MCF 10A (cell line): ENCODE results near the gene SDCBP2. TPM values are rescaled to one million over a fixed set of nuclear protein-coding genes. Genes with fewer than 3 reads are reported as not detected.

Source experiments
- BruUV-seq: library from RNA; stranded (reverse); fragments of 400-500 nt; replicated peaks from 2 replicates; lab custom pipeline; 2021; lab: Mats Ljungman, UMichigan
- CTCF ChIA-PET: fragments of 300-600 bp; sonication (Branson Sonifier 250); formaldehyde crosslinking; extraction: SDS; loops from one replicate; lab custom pipeline; 2021; ENCODE audit warnings: antibody characterized with exemption, inconsistent platforms; lab: Yijun Ruan, JAX
- POLR2A ChIA-PET: fragments of 300-600, 350-650 bp; sonication (Branson Sonifier 250); formaldehyde crosslinking; extraction: SDS; loops from one replicate; lab custom pipeline; 2020; ENCODE audit warnings: antibody characterized with exemption, inconsistent platforms; lab: Yijun Ruan, JAX
- DNase-seq: peaks from one replicate; pipeline ENCODE4 v3.0.0-alpha.2; 2018; ENCODE audit not compliant: unreplicated experiment
- H3K27ac Mint-ChIP-seq: one replicate; pipeline ENCODE4 v1.8.0; 2022; ENCODE audit warnings: mild to moderate bottlenecking, low read depth, mixed read lengths; ENCODE audit not compliant: unreplicated experiment
- H3K27me3 Mint-ChIP-seq: one replicate; pipeline ENCODE4 v1.8.0; 2022; ENCODE audit warnings: mixed read lengths; ENCODE audit not compliant: insufficient read depth, unreplicated experiment
- H3K36me3 Mint-ChIP-seq: one replicate; pipeline ENCODE4 v1.8.0; 2022; ENCODE audit warnings: mild to moderate bottlenecking, moderate library complexity, mixed read lengths; ENCODE audit not compliant: insufficient read depth, unreplicated experiment
- H3K4me1 Mint-ChIP-seq: one replicate; pipeline ENCODE4 v1.8.0; 2022; ENCODE audit warnings: mixed read lengths; ENCODE audit not compliant: insufficient read depth, unreplicated experiment
- H3K4me3 Mint-ChIP-seq: one replicate; pipeline ENCODE4 v1.8.0; 2022; ENCODE audit warnings: mild to moderate bottlenecking, moderate library complexity, mixed read lengths; ENCODE audit not compliant: unreplicated experiment
- H3K9me3 Mint-ChIP-seq: one replicate; pipeline ENCODE4 v1.8.0; 2022; ENCODE audit warnings: mixed read lengths; ENCODE audit not compliant: unreplicated experiment
- CTCF ChIP-seq: fragments of 200-600 bp; IDR thresholded peaks from one replicate; pipeline ENCODE4 v1.8.0; 2022; ENCODE audit warnings: antibody characterized with exemption, mild to moderate bottlenecking; ENCODE audit not compliant: unreplicated experiment
- intact Hi-C: fragments of 100-400 bp; cut with micrococcal nuclease; formaldehyde crosslinking; loops from 2 replicates; pipeline ENCODE4 v1.14.1; 2022
- total RNA-seq: library from RNA; stranded (reverse); gene quantifications from 2 replicates; pipeline ENCODE4 v1.2.3, GENCODE V29; 2022

Gene SDCBP2
- total RNA-seq, 1 experiment from 2014 or later = 11.8 TPM

DNA sequence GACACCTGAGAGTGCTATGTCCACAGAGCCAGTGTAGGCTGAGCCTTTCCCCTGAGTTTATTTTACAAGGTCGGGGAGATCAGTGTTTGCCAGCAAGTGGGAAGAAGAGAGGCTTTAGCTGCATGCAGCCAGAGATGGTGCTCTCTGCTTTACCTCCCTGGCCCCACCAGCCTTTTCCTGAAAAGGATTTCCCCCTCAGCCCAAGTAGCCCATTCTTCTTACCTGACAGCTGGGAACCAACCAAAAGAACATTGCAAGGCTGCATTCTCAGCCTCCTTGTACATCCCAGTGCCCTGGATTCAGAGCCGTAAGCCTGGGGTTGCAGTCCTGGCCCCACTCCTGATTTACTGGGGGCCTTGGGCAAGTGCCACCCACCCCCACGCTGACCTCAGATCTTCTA lies 46.0 kb downstream of the SDCBP2 start:
- no peak overlapping the region for H3K27ac Mint-ChIP-seq
- H3K36me3 Mint-ChIP-seq = no peaks in the 10 kb centered on the region
- ChIA-PET CTCF (interaction anchor here (0.6 to 1.5 kb wide), 7 partner anchors 11 to 221 kb away, joined by 3 to 5 read pairs (median 3); no protein-coding TSS in a partner anchor), POLR2A (no interaction called here)
- no peaks in the 10 kb centered on the region for H3K4me1 Mint-ChIP-seq
- DNase-seq = no peak
- H3K9me3 Mint-ChIP-seq = no peaks in the 10 kb centered on the region
- no peak overlapping the region for H3K4me3 Mint-ChIP-seq
- H3K27me3 Mint-ChIP-seq = no peaks in the 10 kb centered on the region
- BruUV-seq = no TSS peak
- no peak for TF ChIP-seq CTCF
- intact Hi-C loops = no loop called here

DNA sequence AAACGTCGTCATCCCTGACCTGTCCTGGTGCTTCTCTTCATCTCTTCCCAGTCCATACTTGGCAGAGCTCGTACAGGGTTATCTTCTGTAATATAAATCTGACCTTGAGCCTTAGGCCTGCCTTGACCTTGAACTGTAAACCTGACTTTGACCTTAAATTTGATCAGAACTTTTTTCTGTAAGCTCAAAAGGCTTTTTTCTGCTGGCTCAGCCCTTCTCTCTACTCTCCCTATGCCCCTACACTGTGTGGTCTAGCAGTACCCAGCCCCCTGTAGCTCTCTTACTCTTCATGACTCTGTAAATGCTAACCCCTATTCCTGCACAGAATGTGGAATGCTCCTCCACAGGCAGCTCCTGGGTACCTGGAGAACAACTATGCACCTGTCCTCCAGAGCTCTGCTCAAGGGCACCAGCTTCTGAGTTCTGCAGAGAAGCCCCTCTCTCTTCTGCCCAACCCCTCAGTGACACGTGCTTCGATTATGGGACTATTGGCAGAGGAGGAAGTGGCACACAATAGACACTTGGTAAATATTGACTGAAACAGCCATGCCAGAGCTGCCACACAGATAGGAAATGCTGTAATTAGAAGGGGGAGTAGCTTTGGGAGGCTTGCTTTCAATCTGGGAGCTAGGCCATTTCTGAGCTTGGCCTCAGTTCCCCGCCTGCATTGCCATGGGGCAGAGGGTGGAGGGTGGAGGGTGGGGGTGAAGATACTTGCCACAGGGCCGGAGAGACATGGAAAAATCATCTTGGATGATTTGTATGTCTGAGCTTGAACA lies 47.5 kb downstream of the SDCBP2 start:
- ChIA-PET CTCF (interaction anchor here (0.7 to 1.3 kb wide), 2 partner anchors 27 to 156 kb away, joined by 3 to 6 read pairs; no protein-coding TSS in a partner anchor), POLR2A (interaction anchor here (0.6 kb wide), 2 partner anchors 102 to 108 kb away, joined by 3 read pairs; no protein-coding TSS in a partner anchor)
- intact Hi-C loops = no loop called here
- Mint-ChIP-seq H3K27me3 (no peaks in the 10 kb centered on the region), H3K36me3 (no peaks in the 10 kb centered on the region), H3K9me3 (no peaks in the 10 kb centered on the region), H3K27ac (no peak overlapping the region), H3K4me1 (no peaks in the 10 kb centered on the region), H3K4me3 (no peak overlapping the region)
- no peak for DNase-seq
- no peak for TF ChIP-seq CTCF
- BruUV-seq = no TSS peak

DNA sequence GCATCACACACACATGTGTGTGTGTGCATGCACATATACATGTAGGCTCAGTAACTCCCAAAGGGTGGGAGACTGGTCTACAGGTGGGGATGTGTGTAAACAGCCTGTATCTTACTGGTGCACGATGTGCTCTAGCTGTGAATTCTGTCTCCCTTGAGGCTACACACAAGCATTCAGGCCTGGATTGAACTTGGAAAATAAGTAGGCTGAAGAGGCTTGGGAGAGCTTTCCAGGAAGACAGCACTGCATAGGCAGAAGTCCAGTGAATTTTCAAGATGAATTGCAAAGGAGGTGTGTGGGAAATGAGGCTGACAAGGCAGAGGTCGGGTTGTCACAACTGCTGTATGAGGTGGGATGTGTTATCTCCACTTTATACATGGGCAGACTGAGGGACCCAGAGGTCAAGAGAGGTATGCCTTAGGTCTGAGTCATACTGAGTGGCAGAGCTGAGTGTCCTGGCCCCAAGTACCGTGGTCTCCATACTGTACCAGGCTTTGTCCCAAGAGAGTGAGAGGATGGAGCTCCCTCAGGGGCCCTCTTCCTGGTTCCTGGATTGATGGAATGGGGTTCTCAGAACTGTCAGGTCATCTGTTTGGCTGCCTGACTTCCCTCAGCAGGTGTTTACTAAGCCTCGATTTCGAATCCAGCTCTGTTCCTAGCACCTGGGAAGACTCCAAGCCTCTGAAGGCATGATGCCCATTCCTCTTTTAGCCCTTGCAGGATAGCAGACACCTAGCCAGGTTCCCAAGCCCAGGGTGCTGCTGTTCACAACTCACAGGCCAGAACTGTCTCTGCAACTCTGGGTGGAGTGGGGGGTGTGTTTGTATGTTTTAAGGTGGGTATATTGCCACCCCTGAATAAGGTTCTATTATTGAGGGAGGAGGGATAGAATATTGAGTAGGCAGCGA lies 48.5 kb downstream of the SDCBP2 start:
- Mint-ChIP-seq H3K9me3 (no peaks in the 10 kb centered on the region), H3K27me3 (no peaks in the 10 kb centered on the region), H3K27ac (no peak overlapping the region), H3K4me1 (no peaks in the 10 kb centered on the region), H3K4me3 (no peak overlapping the region), H3K36me3 (no peaks in the 10 kb centered on the region)
- intact Hi-C loops = no loop called here
- ChIA-PET CTCF (interaction anchor here (0.6 to 1.3 kb wide), 3 partner anchors 26 to 276 kb away, joined by 3 to 6 read pairs (median 3); no protein-coding TSS in a partner anchor), POLR2A (interaction anchor here (0.6 kb wide), 2 partner anchors 103 to 1860 kb away, joined by 3 read pairs; no protein-coding TSS in a partner anchor)
- no peak for TF ChIP-seq CTCF
- no TSS peak for BruUV-seq
- no peak for DNase-seq

DNA sequence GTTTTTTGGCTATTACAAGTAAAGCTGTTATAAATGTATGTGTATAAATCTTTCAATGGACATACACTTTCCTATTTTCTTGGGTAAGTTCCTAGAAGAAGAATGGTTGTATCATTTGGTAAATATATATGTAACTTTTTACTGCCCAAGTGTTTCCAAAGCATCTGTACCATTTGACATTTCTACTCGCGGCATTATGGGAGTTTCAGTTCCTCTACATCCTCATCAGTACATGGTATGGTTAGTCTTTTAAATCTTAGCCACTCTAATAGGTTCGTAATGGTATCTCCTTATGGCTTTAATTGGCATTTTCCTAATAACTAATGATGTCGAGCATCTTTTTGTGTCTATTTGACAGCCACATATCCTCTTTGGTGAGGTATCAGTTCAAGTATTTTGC lies 49.9 kb downstream of the SDCBP2 start:
- TF ChIP-seq CTCF = no peak
- Mint-ChIP-seq H3K4me1 (no peaks in the 10 kb centered on the region), H3K36me3 (no peaks in the 10 kb centered on the region), H3K4me3 (no peak overlapping the region), H3K9me3 (no peaks in the 10 kb centered on the region), H3K27ac (no peak overlapping the region), H3K27me3 (no peaks in the 10 kb centered on the region)
- BruUV-seq = no TSS peak
- ChIA-PET CTCF (no interaction called here), POLR2A (no interaction called here)
- DNase-seq = no peak
- intact Hi-C loops = no loop called here
